ENCODE data around the gene PITPNB. TPM values are rescaled to one million over a fixed set of nuclear protein-coding genes. Genes with fewer than 3 reads are reported as not detected.

PITPNB gene
- total and polyA plus RNA-seq, 8 donors = 51.1 to 79.3 (median 71.2) TPM

GRCh38 chr22:27868732-27869282, 50.2 kb downstream of the PITPNB start:
- Histone ChIP-seq H3K27me3 (no peaks in the 10 kb centered on the region), H3K36me3 (peaks cover 0 to 33% of the 10 kb centered on the region in 2 donors), H3K27ac (peak overlapping the region in 1 of 2 donors; percentile 83), H3K9me3 (no peaks in the 10 kb centered on the region), H3K4me3 (no peak overlapping the region), H3K4me1 (peaks cover 11 to 28% of the 10 kb centered on the region in 2 donors)
- ATAC-seq (no peak), DNase-seq (no peak)
- intact Hi-C loops (cut with DNase I) = no loop called here
- no peak for TF ChIP-seq CTCF (IDR thresholded peaks at IDR 0.05)

GRCh38 chr22:27867953-27868731, 50.9 kb downstream of the PITPNB start:
- peak overlapping the region; percentile 33 to 83 for H3K27ac ChIP-seq
- DNase-seq (no peak), ATAC-seq (peak; percentile 41)
- intact Hi-C loops (cut with DNase I) = no loop called here
- peaks cover 0 to 26% of the 10 kb centered on the region in 2 donors for H3K36me3 ChIP-seq
- no peak overlapping the region for H3K4me3 ChIP-seq
- peaks cover 11 to 31% of the 10 kb centered on the region in 2 donors for H3K4me1 ChIP-seq
- TF ChIP-seq CTCF (IDR thresholded peaks at IDR 0.05) = no peak
- H3K9me3 ChIP-seq = no peaks in the 10 kb centered on the region
- no peaks in the 10 kb centered on the region for H3K27me3 ChIP-seq

- ATAC-seq (peak; percentile 37), DNase-seq (no peak)
- no peaks in the 10 kb centered on the region for H3K9me3 ChIP-seq
- peaks cover 0 to 18% of the 10 kb centered on the region in 2 donors for H3K36me3 ChIP-seq
- no peaks in the 10 kb centered on the region for H3K27me3 ChIP-seq
- no peak for TF ChIP-seq CTCF (IDR thresholded peaks at IDR 0.05)
- peaks cover 11 to 39% of the 10 kb centered on the region in 2 donors for H3K4me1 ChIP-seq
- intact Hi-C loops (cut with DNase I) = no loop called here
- no peak overlapping the region for H3K4me3 ChIP-seq
- H3K27ac ChIP-seq = peak overlapping the region; percentile 33 to 83
Measured at GRCh38 chr22:27867085-27867952, 51.7 kb downstream of the PITPNB start.

- peak in 2 of 4 donors; percentile 87 to 91 for DNase-seq
- Histone ChIP-seq H3K4me3 (no peak overlapping the region), H3K36me3 (peaks cover 0 to 14% of the 10 kb centered on the region in 2 donors), H3K27ac (peak overlapping the region; percentile 14 to 83), H3K27me3 (no peaks in the 10 kb centered on the region), H3K4me1 (peaks cover 11 to 39% of the 10 kb centered on the region in 2 donors), H3K9me3 (no peaks in the 10 kb centered on the region)
- intact Hi-C loops (cut with DNase I) = no loop called here
- TF ChIP-seq CTCF (IDR thresholded peaks at IDR 0.05) = no peak
- ATAC-seq = peak; percentile 35
Measured at GRCh38 chr22:27866135-27867084, 52.6 kb downstream of the PITPNB start.

All from left lung (tissue), 10 donors.